Thymus (tissue), 11 donors: Measurements from ENCODE around the gene MRPS35. TPM values are rescaled to one million over a fixed set of nuclear protein-coding genes. Genes with fewer than 3 reads are reported as not detected.
A peak's percentile ranks its signal among the peaks of the same experiment; 100 is the strongest.

Experiments used
- DNase-seq, 9 donors: peaks; one replicate each; pipeline ENCODE4 v3.0.0-alpha.2; 2013; ENCODE audit warnings: low spot score in 9 of 9, low read depth in 6 of 9, missing footprints in 1 of 9
- H3K27ac ChIP-seq, 2 donors: one replicate each; pipeline ENCODE4 v1.5.1; 2013; ENCODE audit warnings: control low read depth in 1 of 2, low read depth in 1 of 2, low read length in 1 of 2, mild to moderate bottlenecking in 1 of 2, moderate library complexity in 1 of 2
- H3K27me3 ChIP-seq, 2 donors: one replicate each; pipeline ENCODE4 v1.5.1; 2013; ENCODE audit warnings: low read length in 1 of 2; ENCODE audit not compliant: control insufficient read depth in 2 of 2, insufficient read depth in 1 of 2
- H3K36me3 ChIP-seq, 2 donors: one replicate each; pipeline ENCODE4 v1.5.1; 2013; ENCODE audit warnings: low read length in 1 of 2, mild to moderate bottlenecking in 1 of 2, moderate library complexity in 1 of 2; ENCODE audit not compliant: control insufficient read depth in 2 of 2, insufficient read depth in 2 of 2
- H3K4me1 ChIP-seq, 2 donors: one replicate each; pipeline ENCODE4 v1.5.1; 2013; ENCODE audit warnings: low read length in 2 of 2; ENCODE audit not compliant: control insufficient read depth in 2 of 2, insufficient read depth in 2 of 2
- H3K4me3 ChIP-seq, 2 donors: one replicate each; pipeline ENCODE4 v1.5.1; 2013; ENCODE audit warnings: low read length in 2 of 2, control low read depth in 1 of 2, mild to moderate bottlenecking in 1 of 2
- H3K9me3 ChIP-seq, 2 donors: one replicate each; pipeline ENCODE4 v1.5.1; 2013; ENCODE audit warnings: low read length in 1 of 2, mild to moderate bottlenecking in 1 of 2; ENCODE audit not compliant: control insufficient read depth in 2 of 2, insufficient read depth in 1 of 2
- WGBS: extraction: QIAGEN DNeasy Blood & Tissue Kit; methylation state at CpG from one replicate; pipeline ENCODE4 v1.1.7; 2013; 5-methylcytosine and 5-hydroxymethylcytosine counted together
- polyA plus RNA-seq: library from polyadenylated mRNA; stranded (reverse); fragments of 200-250 nt; gene quantifications from one replicate; pipeline ENCODE4 v1.2.3, GENCODE V29; 2013
- total RNA-seq: library from RNA; stranded (reverse); fragments of 120-200 nt; gene quantifications from one replicate; pipeline ENCODE4 v1.2.4, GENCODE V29; 2013
- donor health status: healthy.

The MRPS35 gene
- total and polyA plus RNA-seq, 2 donors, result 32.1 to 48.2 TPM

DNA sequence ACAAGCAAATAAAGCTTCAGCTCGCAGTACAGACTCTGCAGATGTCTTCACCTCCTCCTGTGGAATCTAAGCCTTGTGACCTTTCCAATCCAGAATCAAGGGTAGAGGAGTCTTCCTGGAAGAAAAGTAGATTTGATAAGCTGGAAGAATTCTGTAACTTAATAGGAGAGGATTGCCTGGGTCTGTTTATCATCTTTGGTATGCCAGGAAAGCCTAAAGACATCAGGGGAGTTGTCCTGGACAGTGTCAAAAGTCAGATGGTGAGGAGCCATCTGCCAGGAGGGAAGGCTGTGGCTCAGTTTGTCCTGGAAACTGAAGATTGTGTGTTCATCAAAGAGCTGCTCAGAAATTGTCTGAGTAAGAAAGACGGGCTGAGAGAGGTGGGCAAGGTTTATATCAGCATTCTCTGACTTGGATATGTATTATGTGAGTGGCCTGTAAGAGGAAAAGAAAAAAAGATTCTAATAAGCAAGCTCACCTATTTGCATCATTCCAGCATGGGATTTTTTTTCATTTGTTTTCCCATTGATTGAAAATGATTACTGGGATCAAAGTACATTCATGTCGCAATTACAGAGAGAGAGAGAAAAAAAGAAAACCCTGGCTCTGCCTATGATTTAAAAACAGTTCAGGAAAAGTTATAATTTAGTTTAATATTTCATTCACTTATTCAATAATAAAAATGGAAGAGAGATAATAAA, 13.6 kb upstream of the MRPS35 start:
- H3K9me3 ChIP-seq, result no peaks in the 10 kb centered on the region
- no peaks in the 10 kb centered on the region for H3K4me1 ChIP-seq
- peaks cover 13% of the 10 kb centered on the region in 2 donors for H3K36me3 ChIP-seq
- no peak overlapping the region for H3K27ac ChIP-seq
- WGBS, result 97% methylated on average over 3 of the region's 3 CpGs
- no peak overlapping the region for H3K4me3 ChIP-seq
- H3K27me3 ChIP-seq, result no peaks in the 10 kb centered on the region
- DNase-seq, result no peak

DNA sequence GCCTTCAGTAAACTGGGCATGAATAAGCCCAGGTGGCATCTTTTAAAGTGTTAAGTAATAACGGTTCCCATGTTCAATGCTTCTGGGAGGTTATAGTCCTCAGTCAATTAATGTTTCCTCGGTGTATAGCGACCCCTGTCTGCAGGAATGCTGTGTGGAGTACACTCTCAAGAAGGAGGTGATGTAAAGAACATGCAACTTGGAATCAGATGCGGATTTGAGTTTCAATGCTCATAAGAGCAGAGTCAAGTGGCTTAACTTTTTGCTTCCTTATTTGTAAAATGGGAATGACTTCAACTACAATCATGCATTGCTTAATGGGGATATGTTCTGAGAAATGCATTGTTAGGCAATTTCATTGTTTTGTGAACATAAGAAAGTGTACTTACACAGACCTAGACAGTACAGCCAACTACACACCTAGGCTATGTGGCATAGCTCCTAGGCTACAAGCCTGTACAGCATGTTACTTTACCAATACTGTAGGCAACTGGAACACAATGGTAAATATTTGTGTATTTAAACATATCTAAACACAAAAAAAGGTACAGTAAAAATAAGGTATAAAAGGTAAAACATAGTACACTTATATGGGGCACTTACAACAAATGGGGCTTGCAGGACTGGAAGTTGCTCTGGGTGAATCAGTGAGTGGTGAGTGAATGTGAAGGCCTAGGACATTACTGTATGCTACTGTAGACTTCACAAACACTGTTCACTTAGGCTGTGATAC, 6.7 kb upstream of the MRPS35 start:
- DNase-seq, result peak; percentile 29 to 84 (median 66)
- no peak overlapping the region for H3K4me3 ChIP-seq
- no peaks in the 10 kb centered on the region for H3K36me3 ChIP-seq
- H3K27ac ChIP-seq, result no peak overlapping the region
- no peaks in the 10 kb centered on the region for H3K9me3 ChIP-seq
- no peaks in the 10 kb centered on the region for H3K4me1 ChIP-seq
- H3K27me3 ChIP-seq, result no peaks in the 10 kb centered on the region
- WGBS, result 16% methylated on average over 4 of the region's 4 CpGs

DNA sequence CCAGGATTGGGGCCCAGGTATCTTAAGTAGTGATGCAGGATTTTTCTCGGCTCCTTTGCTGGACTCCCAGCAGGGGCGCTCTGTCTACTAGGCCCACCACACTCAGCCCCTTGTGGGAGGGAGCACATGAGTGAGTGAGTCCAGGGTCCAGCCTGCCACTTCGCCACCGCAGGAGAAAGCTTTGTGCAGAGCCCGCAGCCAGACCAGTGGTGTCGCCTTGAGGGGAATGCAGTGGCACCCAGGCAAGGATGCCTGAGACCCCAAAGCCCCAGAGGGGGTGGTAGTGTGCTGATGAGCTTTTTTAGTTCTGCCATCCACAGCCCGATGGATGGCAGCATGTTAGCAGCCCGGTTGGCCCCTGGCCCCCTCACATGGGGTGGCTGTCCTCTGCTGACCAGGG, 5.4 kb upstream of the MRPS35 start:
- 97% methylated on average over 8 of the region's 8 CpGs for WGBS
- Histone ChIP-seq H3K27ac (no peak overlapping the region), H3K27me3 (no peaks in the 10 kb centered on the region), H3K36me3 (no peaks in the 10 kb centered on the region), H3K4me3 (no peak overlapping the region), H3K9me3 (no peaks in the 10 kb centered on the region), H3K4me1 (no peaks in the 10 kb centered on the region)
- no peak for DNase-seq

DNA sequence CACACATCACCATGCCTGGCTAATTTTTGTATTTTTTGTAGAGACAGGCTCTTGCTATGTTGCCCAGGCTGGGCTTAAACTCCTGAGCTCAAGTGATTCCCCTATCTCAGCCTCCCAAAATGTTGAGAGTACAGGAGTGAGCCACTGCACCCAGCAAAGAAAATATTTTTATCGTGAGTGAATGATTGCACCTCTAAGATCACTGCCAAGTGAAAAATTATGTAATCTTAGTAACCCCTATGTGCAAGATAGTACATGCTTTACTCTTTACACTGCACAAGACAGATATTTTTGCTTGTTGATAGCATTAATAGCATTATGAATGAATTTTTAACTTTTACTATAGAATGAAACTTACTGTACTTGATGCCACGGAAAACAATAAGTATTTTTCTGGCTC, 3.4 kb upstream of the MRPS35 start:
- no peaks in the 10 kb centered on the region for H3K27me3 ChIP-seq
- no peak overlapping the region for H3K4me3 ChIP-seq
- H3K36me3 ChIP-seq, result no peaks in the 10 kb centered on the region
- peaks cover 0 to 4% of the 10 kb centered on the region in 2 donors for H3K4me1 ChIP-seq
- WGBS, result 93% methylated on average over 2 of the region's 2 CpGs
- no peak for DNase-seq
- no peaks in the 10 kb centered on the region for H3K9me3 ChIP-seq
- H3K27ac ChIP-seq, result no peak overlapping the region

DNA sequence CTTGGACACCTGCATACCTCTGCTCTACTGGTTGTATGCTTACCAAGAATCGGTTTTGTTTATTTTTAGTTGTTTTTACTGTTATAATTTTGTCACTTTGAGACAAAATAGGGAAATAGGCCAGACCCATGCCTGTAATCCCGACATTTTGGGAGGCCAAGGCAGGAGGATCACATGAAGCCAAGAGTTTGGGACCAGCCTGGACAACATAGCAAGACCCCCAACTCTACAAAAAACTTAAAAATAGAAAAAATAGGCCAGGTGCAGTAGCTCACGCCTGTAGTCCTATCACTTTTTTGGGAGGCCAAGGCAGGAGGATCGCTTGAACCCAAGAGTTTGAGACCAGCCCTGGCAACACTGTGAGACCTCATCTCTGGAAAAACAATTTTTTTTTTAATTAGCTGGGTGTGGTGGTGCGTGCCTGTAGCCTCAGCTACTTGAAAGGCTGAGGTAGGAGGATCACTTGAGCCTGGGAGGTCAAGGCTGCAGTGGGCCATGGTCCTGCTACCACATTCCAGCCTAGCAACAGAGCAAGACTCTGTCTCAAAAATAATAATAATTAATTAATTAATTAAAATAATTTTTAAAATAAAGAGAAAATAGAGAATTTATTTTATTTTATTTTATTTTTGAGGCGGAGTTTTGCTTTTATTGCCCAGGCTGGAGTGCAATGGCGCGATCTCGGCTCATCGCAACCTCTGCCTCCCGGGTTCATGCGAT, 1.3 kb upstream of the MRPS35 start:
- Histone ChIP-seq H3K9me3 (no peaks in the 10 kb centered on the region), H3K27ac (no peak overlapping the region), H3K36me3 (peaks cover 0 to 5% of the 10 kb centered on the region in 2 donors), H3K27me3 (no peaks in the 10 kb centered on the region), H3K4me3 (no peak overlapping the region), H3K4me1 (peaks cover 0 to 4% of the 10 kb centered on the region in 2 donors)
- WGBS, result 94% methylated on average over 12 of the region's 12 CpGs
- no peak for DNase-seq

DNA sequence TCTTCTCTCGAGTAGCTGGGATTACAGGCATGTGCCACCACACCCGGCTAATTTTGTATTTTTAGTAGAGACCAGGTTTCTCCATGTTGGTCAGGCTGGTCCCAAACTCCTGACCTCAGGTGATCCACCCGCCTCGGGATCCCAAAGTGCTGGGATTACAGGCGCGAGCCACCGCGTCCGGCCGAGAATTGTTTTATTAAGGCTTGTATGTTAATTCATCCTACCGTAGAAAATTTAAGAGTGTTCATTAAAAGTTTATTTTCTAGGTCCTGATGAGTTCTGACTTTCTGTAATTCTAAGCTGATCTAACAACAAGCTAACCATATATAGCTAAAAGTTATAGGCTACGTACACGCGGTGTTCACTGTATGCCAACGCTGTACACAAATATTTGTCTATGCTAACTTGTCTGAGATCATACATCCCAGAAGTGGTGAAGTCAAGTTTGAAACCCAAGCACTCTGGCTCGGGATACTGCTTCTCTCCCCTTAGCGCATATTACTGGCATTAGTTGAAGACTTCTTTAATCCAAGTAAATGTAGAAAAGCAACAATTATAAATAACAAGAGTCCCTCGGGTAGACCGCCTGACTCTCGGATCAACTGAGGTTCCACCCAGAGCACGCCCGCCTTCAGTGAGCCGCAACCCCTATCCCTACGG, 570 bp upstream of the MRPS35 start:
- no peaks in the 10 kb centered on the region for H3K9me3 ChIP-seq
- WGBS, result 28% methylated on average over 24 of the region's 24 CpGs
- peaks cover 0 to 8% of the 10 kb centered on the region in 2 donors for H3K36me3 ChIP-seq
- peak overlapping the region; percentile 72 to 89 for H3K27ac ChIP-seq
- DNase-seq, result peak in 2 of 9 donors; percentile 22 to 34
- H3K4me1 ChIP-seq, result peaks cover 0 to 4% of the 10 kb centered on the region in 2 donors
- no peaks in the 10 kb centered on the region for H3K27me3 ChIP-seq
- H3K4me3 ChIP-seq, result peak overlapping the region; percentile 70 to 92

DNA sequence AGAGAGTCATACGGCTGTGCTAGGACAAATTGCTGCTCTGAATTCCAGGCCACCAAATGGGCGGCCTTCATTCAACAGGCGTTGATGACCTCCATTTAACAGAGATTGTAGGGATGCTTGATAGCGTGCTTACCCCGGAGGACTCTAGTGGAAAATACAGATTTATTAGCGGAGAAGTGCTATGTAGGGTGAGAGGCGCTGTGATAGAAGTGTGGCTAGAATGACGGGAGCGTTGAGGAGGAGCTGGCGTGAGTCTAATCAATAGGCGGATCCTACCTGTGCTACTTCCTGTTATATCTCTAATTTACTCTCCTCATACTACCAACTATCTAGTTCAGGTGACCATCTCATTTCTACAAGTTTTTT, 668 bp downstream of the MRPS35 start:
- peaks cover 0 to 4% of the 10 kb centered on the region in 2 donors for H3K4me1 ChIP-seq
- peak overlapping the region; percentile 70 to 92 for H3K4me3 ChIP-seq
- peak in 2 of 9 donors; percentile 4 to 8 for DNase-seq
- H3K27ac ChIP-seq, result peak overlapping the region in 1 of 2 donors; percentile 53
- WGBS, result 2% methylated on average over 11 of the region's 11 CpGs
- peaks cover 0 to 17% of the 10 kb centered on the region in 2 donors for H3K36me3 ChIP-seq
- no peaks in the 10 kb centered on the region for H3K9me3 ChIP-seq
- no peaks in the 10 kb centered on the region for H3K27me3 ChIP-seq

DNA sequence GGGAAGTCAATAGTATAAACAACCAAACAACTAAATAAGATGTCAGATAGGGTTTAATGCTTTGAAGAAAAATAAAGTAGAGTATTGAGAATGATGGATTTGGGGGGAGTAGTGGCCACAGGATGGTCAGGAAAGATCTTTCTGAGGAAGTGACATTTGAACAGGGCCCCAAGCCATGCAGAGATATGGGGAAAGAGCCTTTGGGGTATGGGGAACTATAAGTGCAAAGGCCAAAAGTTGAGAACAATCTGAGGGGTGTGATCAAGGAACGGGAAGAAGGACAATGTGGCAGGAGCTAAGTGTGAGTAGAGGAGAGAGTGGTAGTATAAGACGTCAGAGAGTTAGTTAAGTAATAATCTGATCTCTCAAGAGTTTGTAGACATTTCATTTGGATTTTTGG, 1.3 kb downstream of the MRPS35 start:
- Histone ChIP-seq H3K9me3 (no peaks in the 10 kb centered on the region), H3K27me3 (no peaks in the 10 kb centered on the region), H3K4me1 (peaks cover 0 to 4% of the 10 kb centered on the region in 2 donors), H3K36me3 (peaks cover 0 to 22% of the 10 kb centered on the region in 2 donors), H3K4me3 (no peak overlapping the region), H3K27ac (no peak overlapping the region)
- DNase-seq, result no peak
- WGBS, result 96% methylated on average over 2 of the region's 2 CpGs
